PC-9 (cell line): ENCODE data around the gene PROZ. TPM values are rescaled to one million over a fixed set of nuclear protein-coding genes. Genes with fewer than 3 reads are reported as not detected.
"Not testable (repeated sequence)": the region's sequence is repeated elsewhere in the genome, so short reads cannot be mapped to it uniquely, and the experiment has no call there.

Experiments used
- BruUV-seq: library from RNA; stranded (reverse); fragments of 400-500 nt; replicated peaks from 2 replicates; lab custom pipeline; 2021; lab: Mats Ljungman, UMichigan
- CTCF ChIA-PET: fragments of 300-600 bp; sonication (Branson Sonifier 250); formaldehyde crosslinking; loops from one replicate; lab custom pipeline; 2022; ENCODE audit warnings: antibody characterized with exemption; lab: Charles Lee
- POLR2A ChIA-PET: fragments of 300-600 bp; sonication (Branson Sonifier 250); formaldehyde crosslinking; loops from one replicate; lab custom pipeline; 2022; ENCODE audit warnings: antibody characterized with exemption; ENCODE audit not compliant: unreplicated experiment; lab: Charles Lee
- DNase-seq, 2 experiments: peaks; one replicate each; pipeline versions ENCODE4 v3.0.0 to v3.0.0-alpha.2; 2015 to 2022; ENCODE audit warnings: mixed read lengths in 1 of 2
- H2AFZ ChIP-seq: fragments of 200-600 bp; sonication (generic); 2 replicates; pipeline ENCODE4 v1.8.1; 2017; ENCODE audit warnings: antibody characterized with exemption
- H3F3A ChIP-seq: fragments of 200-600 bp; sonication (generic); 2 replicates; pipeline ENCODE4 v1.8.1; 2017; ENCODE audit warnings: antibody characterized with exemption, mild to moderate bottlenecking, low read depth; ENCODE audit not compliant: insufficient read depth
- H3K27ac ChIP-seq: fragments of 200-600 bp; sonication (generic); 2 replicates; pipeline ENCODE4 v1.6.1; 2016; ENCODE audit warnings: mixed run types
- H3K27me3 ChIP-seq: fragments of 200-600 bp; sonication (generic); 2 replicates; pipeline ENCODE4 v1.6.1; 2016; ENCODE audit warnings: low read depth, mixed run types; ENCODE audit not compliant: insufficient read depth
- H3K36me3 ChIP-seq: fragments of 200-600 bp; sonication (generic); 2 replicates; pipeline ENCODE4 v1.6.1; 2016; ENCODE audit warnings: low read depth, mixed run types
- H3K4me1 ChIP-seq: fragments of 200-600 bp; sonication (generic); replicated peaks from 2 replicates; pipeline ENCODE4 v1.6.1; 2016; ENCODE audit warnings: mixed run types; ENCODE audit not compliant: insufficient read depth
- H3K4me2 ChIP-seq: fragments of 200-600 bp; sonication (generic); 2 replicates; pipeline ENCODE4 v1.6.1; 2017; ENCODE audit warnings: mixed run types
- H3K4me3 ChIP-seq: fragments of 200-600 bp; sonication (generic); 2 replicates; pipeline ENCODE4 v1.6.1; 2016; ENCODE audit warnings: mixed run types
- H3K79me2 ChIP-seq: fragments of 200-600 bp; sonication (generic); 2 replicates; pipeline ENCODE4 v1.6.1; 2017; ENCODE audit warnings: low read depth, mixed run types
- H3K9me2 ChIP-seq: fragments of 200-600 bp; sonication (generic); 2 replicates; pipeline ENCODE4 v1.8.1; 2017; ENCODE audit warnings: mild to moderate bottlenecking; ENCODE audit not compliant: insufficient read depth
- H3K9me3 ChIP-seq: fragments of 200-600 bp; sonication (generic); 2 replicates; pipeline ENCODE4 v1.8.1; 2016; ENCODE audit warnings: low read depth; ENCODE audit not compliant: insufficient read depth
- H4K20me1 ChIP-seq: fragments of 200-600 bp; sonication (generic); 2 replicates; pipeline ENCODE4 v1.8.1; 2017; ENCODE audit not compliant: insufficient read depth
- CTCF ChIP-seq: fragments of 200-600 bp; sonication (generic); conservative IDR thresholded peaks from 2 replicates; pipeline ENCODE4 v1.6.1; 2017; ENCODE audit warnings: mixed run types, antibody characterized with exemption, mild to moderate bottlenecking, moderate library complexity
- EZH2 ChIP-seq: fragments of 200-600 bp; sonication (generic); IDR thresholded peaks from 2 replicates; pipeline ENCODE4 v1.8.0; 2017; ENCODE audit warnings: antibody characterized with exemption, low read depth
- intact Hi-C: fragments of 100-400 bp; cut with micrococcal nuclease; formaldehyde crosslinking; loops from one replicate; pipeline ENCODE4 v1.10.0; 2022; ENCODE audit not compliant: unreplicated experiment
- total RNA-seq: library from RNA; stranded (reverse); gene quantifications from 2 replicates; pipeline ENCODE4 v1.2.3, GENCODE V29; 2021

Gene PROZ
- total RNA-seq, 1 experiment from 2014 or later: not detected

GRCh38 chr13:113160983-113161382 is 2.5 kb downstream of the PROZ start:
- Histone ChIP-seq H3K4me2 (no peak overlapping the region), H3K27ac (no peak overlapping the region), H3F3A (no peaks in the 10 kb centered on the region; the same call in 1 of the 2 replicates), H3K79me2 (no peaks in the 10 kb centered on the region), H3K9me2 (no peaks in the 10 kb centered on the region), H3K4me3 (no peak overlapping the region), H3K9me3 (no peaks in the 10 kb centered on the region), H3K27me3 (peaks cover 25% of the 10 kb centered on the region), H3K36me3 (no peaks in the 10 kb centered on the region), H4K20me1 (no peaks in the 10 kb centered on the region), H2AFZ (no peak overlapping the region), H3K4me1 (no peaks in the 10 kb centered on the region)
- POLR2A ChIA-PET: no interaction called here
- BruUV-seq: no TSS peak
- intact Hi-C loops: no loop called here
- CTCF ChIA-PET: no interaction called here
- no peak for DNase-seq
- no peak for TF ChIP-seq EZH2
- no peak for TF ChIP-seq CTCF

- Histone ChIP-seq H3K27ac (no peak overlapping the region), H4K20me1 (no peaks in the 10 kb centered on the region), H3K4me3 (no peak overlapping the region), H2AFZ (no peak overlapping the region), H3F3A (no peaks in the 10 kb centered on the region; the same call in 1 of the 2 replicates), H3K9me3 (no peaks in the 10 kb centered on the region), H3K79me2 (no peaks in the 10 kb centered on the region), H3K27me3 (peaks cover 25% of the 10 kb centered on the region), H3K9me2 (no peaks in the 10 kb centered on the region), H3K4me1 (no peaks in the 10 kb centered on the region), H3K36me3 (no peaks in the 10 kb centered on the region), H3K4me2 (no peak overlapping the region)
- TF ChIP-seq EZH2 (no peak), CTCF (no peak)
- intact Hi-C loops: no loop called here
- no TSS peak for BruUV-seq
- CTCF ChIA-PET: no interaction called here
- DNase-seq: no peak
- POLR2A ChIA-PET: no interaction called here
Observed at GRCh38 chr13:113161433-113161832, 3.0 kb downstream of the PROZ start.

- H3K4me2 ChIP-seq, H3K9me3 ChIP-seq, H3K79me2 ChIP-seq, BruUV-seq, H3K36me3 ChIP-seq, H3F3A ChIP-seq, H3K4me3 ChIP-seq, intact Hi-C loops, H4K20me1 ChIP-seq, H3K27ac ChIP-seq, POLR2A ChIA-PET, CTCF ChIA-PET, H2AFZ ChIP-seq, H3K4me1 ChIP-seq, H3K9me2 ChIP-seq, DNase-seq: not testable (repeated sequence)
- H3K27me3 ChIP-seq: peaks cover 25% of the 10 kb centered on the region
Observed at GRCh38 chr13:113161975-113162374, 3.5 kb downstream of the PROZ start.
